Smooth muscle cell (in vitro differentiated cells): ENCODE data around the gene PPP1R37. TPM values are rescaled to one million over a fixed set of nuclear protein-coding genes. Genes with fewer than 3 reads are reported as not detected.

Experiments
- DNase-seq: peaks from one replicate; lab custom pipeline; 2025; ENCODE audit not compliant: unreplicated experiment; lab: John Stamatoyannopoulos, UW
- H2AFZ ChIP-seq: fragments of 200-600 bp; sonication (generic); 2 replicates; pipeline ENCODE4 v1.6.0; 2016; ENCODE audit warnings: antibody characterized with exemption, low read depth, mild to moderate bottlenecking
- H3F3A ChIP-seq: fragments of 200-600 bp; sonication (generic); 2 replicates; pipeline ENCODE4 v1.6.0; 2017; ENCODE audit warnings: antibody characterized with exemption, low read depth
- H3K27ac ChIP-seq: fragments of 200-600 bp; sonication (generic); 2 replicates; pipeline ENCODE4 v1.5.1; 2016; ENCODE audit warnings: low read depth, mild to moderate bottlenecking
- H3K27me3 ChIP-seq: fragments of 200-600 bp; sonication (generic); 2 replicates; pipeline ENCODE4 v1.6.1; 2016; ENCODE audit warnings: low read depth, mild to moderate bottlenecking
- H3K36me3 ChIP-seq: fragments of 200-600 bp; sonication (generic); 2 replicates; pipeline ENCODE4 v1.5.1; 2016; ENCODE audit warnings: low read depth
- H3K4me1 ChIP-seq: fragments of 200-600 bp; sonication (generic); 2 replicates; pipeline ENCODE4 v1.5.1; 2016; ENCODE audit warnings: low read depth
- H3K4me2 ChIP-seq: fragments of 200-600 bp; sonication (generic); 2 replicates; pipeline ENCODE4 v1.6.0; 2016; ENCODE audit warnings: mild to moderate bottlenecking
- H3K4me3 ChIP-seq: fragments of 200-600 bp; sonication (generic); 2 replicates; pipeline ENCODE4 v1.5.1; 2016; ENCODE audit warnings: mild to moderate bottlenecking
- H3K79me2 ChIP-seq: fragments of 200-600 bp; sonication (generic); 2 replicates; pipeline ENCODE4 v1.6.0; 2016; ENCODE audit warnings: low read depth, mild to moderate bottlenecking
- H3K9ac ChIP-seq: fragments of 200-600 bp; sonication (generic); 2 replicates; pipeline ENCODE4 v1.6.0; 2016; ENCODE audit warnings: low read depth
- H3K9me3 ChIP-seq: fragments of 200-600 bp; sonication (generic); replicated peaks from 2 replicates; pipeline ENCODE4 v1.5.1; 2016; ENCODE audit warnings: low read depth
- H4K20me1 ChIP-seq: fragments of 200-600 bp; sonication (generic); 2 replicates; pipeline ENCODE4 v1.6.0; 2016; ENCODE audit warnings: low read depth
- WGBS: methylation state at CpG from one replicate; pipeline ENCODE4 v1.1.7; 2016; ENCODE audit warnings: low lambda C conversion rate; 5-methylcytosine and 5-hydroxymethylcytosine counted together
- polyA plus RNA-seq: library from polyadenylated mRNA; unstranded; fragments of >200 nt; fragmentation: Nextera tagmentation; extraction: Ambion mirVana; gene quantifications from 2 replicates; pipeline ENCODE4 v1.2.1, GENCODE V29; 2016
- total RNA-seq: library from RNA; depleted of rRNA; stranded (reverse); fragments of >200 nt; gene quantifications from 2 replicates; pipeline ENCODE4 v1.2.3, GENCODE V29; 2014
- TF ChIP-seq, protein P1 (sequence below): fragments of 200-600 bp; sonication (generic); IDR thresholded peaks from 2 replicates; pipeline ENCODE4 v1.5.1; 2017; ENCODE audit warnings: borderline replicate concordance, mild to moderate bottlenecking, antibody characterized with exemption; ENCODE audit not compliant: insufficient read depth, poor library complexity, severe bottlenecking

The PPP1R37 gene
- total and polyA plus RNA-seq, 2 experiments from 2014 or later: 8.2 to 11.7 TPM

DNA sequence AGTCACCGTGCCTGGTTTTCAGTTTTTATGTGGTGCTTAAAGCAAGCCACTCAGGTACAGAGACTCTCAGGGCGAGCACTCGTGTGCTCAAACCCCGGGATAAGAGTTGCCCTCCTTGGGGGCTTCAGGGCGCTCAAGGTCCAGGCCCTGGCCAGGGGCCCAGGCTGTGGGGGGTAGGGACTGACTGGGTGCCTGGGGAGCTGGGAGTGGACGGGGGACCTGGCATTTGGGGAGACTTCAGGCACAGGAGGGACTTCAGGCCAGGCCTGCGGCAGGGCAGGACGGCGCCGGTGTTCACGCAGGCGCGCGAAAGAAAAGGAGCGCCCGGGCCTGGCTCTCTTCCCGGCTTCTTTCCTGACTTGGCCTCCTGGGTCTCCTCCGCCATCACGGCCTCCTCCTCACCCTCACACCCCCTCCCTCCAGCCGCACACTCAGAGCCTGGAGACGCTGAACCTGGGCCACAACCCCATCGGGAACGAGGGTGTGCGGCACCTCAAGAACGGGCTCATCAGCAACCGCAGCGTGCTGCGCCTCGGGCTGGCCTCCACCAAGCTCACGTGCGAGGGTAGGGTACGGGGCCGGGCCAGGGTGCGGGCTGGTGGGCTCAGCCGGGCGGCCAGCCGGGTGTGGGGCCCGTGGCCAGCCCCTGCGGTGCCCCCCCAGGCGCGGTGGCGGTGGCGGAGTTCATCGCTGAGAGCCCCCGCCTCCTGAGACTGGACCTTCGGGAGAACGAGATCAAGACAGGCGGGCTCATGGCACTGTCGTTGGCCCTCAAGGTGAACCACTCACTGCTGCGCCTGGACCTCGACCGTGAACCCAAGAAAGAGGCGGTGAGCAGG, 51.7 kb downstream of the PPP1R37 start:
- no peaks in the 10 kb centered on the region for H3F3A ChIP-seq
- TF ChIP-seq, protein P1, sequence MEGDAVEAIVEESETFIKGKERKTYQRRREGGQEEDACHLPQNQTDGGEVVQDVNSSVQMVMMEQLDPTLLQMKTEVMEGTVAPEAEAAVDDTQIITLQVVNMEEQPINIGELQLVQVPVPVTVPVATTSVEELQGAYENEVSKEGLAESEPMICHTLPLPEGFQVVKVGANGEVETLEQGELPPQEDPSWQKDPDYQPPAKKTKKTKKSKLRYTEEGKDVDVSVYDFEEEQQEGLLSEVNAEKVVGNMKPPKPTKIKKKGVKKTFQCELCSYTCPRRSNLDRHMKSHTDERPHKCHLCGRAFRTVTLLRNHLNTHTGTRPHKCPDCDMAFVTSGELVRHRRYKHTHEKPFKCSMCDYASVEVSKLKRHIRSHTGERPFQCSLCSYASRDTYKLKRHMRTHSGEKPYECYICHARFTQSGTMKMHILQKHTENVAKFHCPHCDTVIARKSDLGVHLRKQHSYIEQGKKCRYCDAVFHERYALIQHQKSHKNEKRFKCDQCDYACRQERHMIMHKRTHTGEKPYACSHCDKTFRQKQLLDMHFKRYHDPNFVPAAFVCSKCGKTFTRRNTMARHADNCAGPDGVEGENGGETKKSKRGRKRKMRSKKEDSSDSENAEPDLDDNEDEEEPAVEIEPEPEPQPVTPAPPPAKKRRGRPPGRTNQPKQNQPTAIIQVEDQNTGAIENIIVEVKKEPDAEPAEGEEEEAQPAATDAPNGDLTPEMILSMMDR: no peak
- no peaks in the 10 kb centered on the region for H3K4me1 ChIP-seq
- H3K4me2 ChIP-seq: no peak overlapping the region
- H3K9ac ChIP-seq: no peak overlapping the region
- H4K20me1 ChIP-seq: peaks cover 14% of the 10 kb centered on the region
- no peak overlapping the region for H3K4me3 ChIP-seq
- no peaks in the 10 kb centered on the region for H3K36me3 ChIP-seq
- H3K27ac ChIP-seq: no peak overlapping the region
- no peak overlapping the region for H2AFZ ChIP-seq
- no peak for DNase-seq
- no peaks in the 10 kb centered on the region for H3K9me3 ChIP-seq
- H3K27me3 ChIP-seq: no peaks in the 10 kb centered on the region
- no peaks in the 10 kb centered on the region for H3K79me2 ChIP-seq
- WGBS: 97% methylated on average over 50 of the region's 53 CpGs

DNA sequence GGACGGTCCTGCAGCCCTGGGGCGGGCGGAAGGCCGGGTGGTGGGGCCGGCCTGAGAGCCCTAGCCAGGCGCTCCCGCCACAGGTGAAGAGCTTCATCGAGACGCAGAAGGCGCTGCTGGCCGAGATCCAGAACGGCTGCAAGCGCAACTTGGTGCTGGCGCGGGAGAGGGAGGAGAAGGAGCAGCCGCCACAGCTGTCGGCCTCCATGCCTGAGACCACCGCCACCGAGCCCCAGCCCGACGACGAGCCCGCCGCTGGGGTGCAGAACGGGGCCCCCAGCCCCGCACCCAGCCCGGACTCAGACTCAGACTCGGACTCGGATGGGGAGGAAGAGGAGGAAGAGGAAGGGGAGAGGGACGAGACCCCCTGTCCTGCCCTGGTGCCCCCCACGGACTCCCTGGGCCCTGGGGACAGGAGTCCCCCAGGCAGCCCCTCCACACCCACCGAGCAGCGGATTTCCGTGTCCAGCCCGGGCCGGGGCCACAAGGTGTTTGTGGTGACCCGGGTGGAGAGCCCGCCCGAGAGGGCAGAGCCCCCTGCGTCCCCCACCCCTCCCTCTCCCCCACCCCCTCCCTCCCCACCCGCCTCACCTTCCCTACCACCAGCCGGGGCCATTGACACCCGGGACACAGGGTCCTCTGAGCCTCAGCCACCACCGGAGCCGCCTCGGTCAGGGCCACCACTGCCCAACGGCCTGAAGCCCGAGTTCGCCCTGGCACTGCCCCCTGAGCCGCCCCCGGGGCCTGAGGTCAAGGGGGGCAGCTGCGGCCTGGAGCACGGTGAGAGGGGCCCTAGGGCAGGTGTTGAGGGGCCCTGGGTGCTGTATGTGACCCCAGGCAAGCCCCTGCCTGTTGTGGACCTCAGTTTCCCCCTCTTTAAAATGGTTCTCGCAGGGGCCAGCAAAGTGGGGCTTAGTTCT, 52.6 kb downstream of the PPP1R37 start:
- WGBS: 96% methylated on average over 36 of the region's 54 CpGs
- Histone ChIP-seq H3K27ac (no peak overlapping the region), H2AFZ (no peak overlapping the region), H3K79me2 (no peaks in the 10 kb centered on the region), H3K9ac (no peak overlapping the region), H3K4me2 (no peak overlapping the region), H3K4me3 (no peak overlapping the region), H4K20me1 (peaks cover 5% of the 10 kb centered on the region), H3K36me3 (no peaks in the 10 kb centered on the region), H3K9me3 (no peaks in the 10 kb centered on the region), H3F3A (no peaks in the 10 kb centered on the region), H3K4me1 (no peaks in the 10 kb centered on the region), H3K27me3 (no peaks in the 10 kb centered on the region)
- DNase-seq: no peak
- TF ChIP-seq, protein P1: no peak

DNA sequence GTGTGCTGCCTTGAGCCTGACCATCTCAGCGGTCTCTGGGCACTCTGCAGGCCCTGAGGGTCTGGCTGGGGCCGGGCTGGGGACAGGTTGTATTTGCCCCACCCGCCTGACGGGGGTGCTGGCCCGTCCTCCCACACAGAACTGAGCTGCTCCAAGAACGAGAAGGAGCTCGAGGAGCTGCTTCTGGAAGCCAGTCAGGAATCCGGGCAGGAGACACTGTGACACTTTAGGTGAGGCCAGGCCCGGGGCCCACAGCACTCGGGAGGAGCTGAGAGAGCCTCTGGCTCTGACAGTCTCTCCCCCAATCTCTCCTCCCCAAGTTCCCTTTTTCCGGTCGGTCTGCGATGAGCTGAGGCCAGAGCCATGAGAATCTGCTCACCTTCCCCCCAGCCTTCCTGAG, 53.3 kb downstream of the PPP1R37 start:
- TF ChIP-seq, protein P1: no peak
- DNase-seq: no peak
- Histone ChIP-seq H3K9me3 (no peaks in the 10 kb centered on the region), H3K4me3 (no peak overlapping the region), H2AFZ (no peak overlapping the region), H3F3A (no peaks in the 10 kb centered on the region), H4K20me1 (no peaks in the 10 kb centered on the region), H3K79me2 (no peaks in the 10 kb centered on the region), H3K4me1 (no peaks in the 10 kb centered on the region), H3K4me2 (no peak overlapping the region), H3K9ac (no peak overlapping the region), H3K36me3 (no peaks in the 10 kb centered on the region), H3K27ac (no peak overlapping the region), H3K27me3 (peaks cover 1% of the 10 kb centered on the region)
- 87% methylated on average over 13 of the region's 13 CpGs for WGBS
